WTC11 (cell line): ENCODE measurements around the gene CHL1. TPM values are rescaled to one million over a fixed set of nuclear protein-coding genes. Genes with fewer than 3 reads are reported as not detected.

Experiments
- FOXK1 ChIP-seq: sonication (generic); formaldehyde crosslinking; IDR thresholded peaks from 2 replicates; pipeline ENCODE4 v1.8.0; 2022; ENCODE audit warnings: mild to moderate bottlenecking, moderate library complexity, missing genetic modification reagents
- NFATC4 ChIP-seq: fragments of 250-450 bp; sonication (Bioruptor Pico); IDR thresholded peaks from 2 replicates; pipeline ENCODE4 v1.9.0; 2021; ENCODE audit warnings: mild to moderate bottlenecking
- NFE2L1 ChIP-seq: sonication (generic); formaldehyde crosslinking; IDR thresholded peaks from 2 replicates; pipeline ENCODE4 v1.8.1; 2023; ENCODE audit warnings: missing genetic modification reagents
- NR2C2 ChIP-seq: sonication (generic); formaldehyde crosslinking; IDR thresholded peaks from 2 replicates; pipeline ENCODE4 v1.8.0; 2022; ENCODE audit warnings: mild to moderate bottlenecking, missing genetic modification reagents
- TEAD4 ChIP-seq: sonication (generic); formaldehyde crosslinking; IDR thresholded peaks from 2 replicates; pipeline ENCODE4 v1.8.0; 2022; ENCODE audit warnings: mild to moderate bottlenecking, missing genetic modification reagents
- ZNF219 ChIP-seq: sonication (generic); formaldehyde crosslinking; IDR thresholded peaks from 2 replicates; pipeline ENCODE4 v1.8.0; 2023; ENCODE audit warnings: missing genetic modification reagents, mild to moderate bottlenecking, borderline replicate concordance
- ZNF263 ChIP-seq: sonication (generic); formaldehyde crosslinking; IDR thresholded peaks from 2 replicates; pipeline ENCODE4 v1.8.1; 2022; ENCODE audit warnings: low read depth, mild to moderate bottlenecking, moderate library complexity, missing genetic modification reagents
- ZNF416 ChIP-seq: fragments of 250-450 bp; sonication (Bioruptor Pico); IDR thresholded peaks from 2 replicates; pipeline ENCODE4 v1.9.0; 2021; ENCODE audit warnings: mild to moderate bottlenecking, inconsistent platforms
- total RNA-seq: library from RNA; stranded (reverse); gene quantifications from 3 replicates; pipeline ENCODE4 v1.2.3, GENCODE V29; 2021
- TF ChIP-seq, protein P1 (sequence below): sonication (generic); formaldehyde crosslinking; IDR thresholded peaks from 2 replicates; pipeline ENCODE4 v1.8.0; 2023; ENCODE audit warnings: missing genetic modification reagents, mild to moderate bottlenecking, borderline replicate concordance
- TF ChIP-seq, protein P2 (sequence below): fragments of 250-450 bp; sonication (Bioruptor Pico); IDR thresholded peaks from 2 replicates; pipeline ENCODE4 v1.8.0; 2021; ENCODE audit warnings: mild to moderate bottlenecking
- TF ChIP-seq, protein P3 (sequence below): sonication (generic); formaldehyde crosslinking; IDR thresholded peaks from 2 replicates; pipeline ENCODE4 v1.8.0; 2022; ENCODE audit warnings: mild to moderate bottlenecking, missing genetic modification reagents
- TF ChIP-seq, protein P4 (sequence below): fragments of 250-450 bp; sonication (Bioruptor Pico); IDR thresholded peaks from 2 replicates; pipeline ENCODE4 v1.9.0; 2021; ENCODE audit warnings: mild to moderate bottlenecking
- TF ChIP-seq, protein P5 (sequence below): fragments of 250-450 bp; sonication (Bioruptor Pico); conservative IDR thresholded peaks from 2 replicates; pipeline ENCODE4 v1.9.0; 2021; ENCODE audit warnings: mild to moderate bottlenecking
- TF ChIP-seq, protein P6 (sequence below): sonication (generic); formaldehyde crosslinking; IDR thresholded peaks from 2 replicates; pipeline ENCODE4 v1.8.1; 2023; ENCODE audit warnings: mild to moderate bottlenecking, missing genetic modification reagents, borderline replicate concordance

Gene CHL1
- total RNA-seq, 1 experiment from 2014 or later: not detected

DNA sequence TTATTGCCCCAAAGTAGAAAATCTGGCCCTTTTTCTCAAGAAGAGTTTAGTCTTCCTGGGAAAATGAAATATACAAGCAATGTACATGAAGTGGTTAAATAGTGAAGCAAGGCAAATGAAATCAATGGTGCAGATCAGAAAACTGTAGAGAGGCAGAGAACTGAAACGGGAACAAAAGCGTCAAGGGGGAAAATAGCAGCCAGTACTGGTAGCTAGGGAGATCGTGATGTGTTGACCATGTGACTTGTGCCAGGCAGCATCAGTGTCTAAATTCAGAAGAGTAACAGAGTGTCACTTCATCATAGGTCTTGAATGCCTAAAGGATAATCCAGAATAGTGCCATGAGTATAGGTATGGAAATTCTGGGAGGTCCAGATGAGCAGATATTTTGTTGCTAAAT, 163.1 kb downstream of the CHL1 start (continued):
- TF ChIP-seq, protein P1, sequence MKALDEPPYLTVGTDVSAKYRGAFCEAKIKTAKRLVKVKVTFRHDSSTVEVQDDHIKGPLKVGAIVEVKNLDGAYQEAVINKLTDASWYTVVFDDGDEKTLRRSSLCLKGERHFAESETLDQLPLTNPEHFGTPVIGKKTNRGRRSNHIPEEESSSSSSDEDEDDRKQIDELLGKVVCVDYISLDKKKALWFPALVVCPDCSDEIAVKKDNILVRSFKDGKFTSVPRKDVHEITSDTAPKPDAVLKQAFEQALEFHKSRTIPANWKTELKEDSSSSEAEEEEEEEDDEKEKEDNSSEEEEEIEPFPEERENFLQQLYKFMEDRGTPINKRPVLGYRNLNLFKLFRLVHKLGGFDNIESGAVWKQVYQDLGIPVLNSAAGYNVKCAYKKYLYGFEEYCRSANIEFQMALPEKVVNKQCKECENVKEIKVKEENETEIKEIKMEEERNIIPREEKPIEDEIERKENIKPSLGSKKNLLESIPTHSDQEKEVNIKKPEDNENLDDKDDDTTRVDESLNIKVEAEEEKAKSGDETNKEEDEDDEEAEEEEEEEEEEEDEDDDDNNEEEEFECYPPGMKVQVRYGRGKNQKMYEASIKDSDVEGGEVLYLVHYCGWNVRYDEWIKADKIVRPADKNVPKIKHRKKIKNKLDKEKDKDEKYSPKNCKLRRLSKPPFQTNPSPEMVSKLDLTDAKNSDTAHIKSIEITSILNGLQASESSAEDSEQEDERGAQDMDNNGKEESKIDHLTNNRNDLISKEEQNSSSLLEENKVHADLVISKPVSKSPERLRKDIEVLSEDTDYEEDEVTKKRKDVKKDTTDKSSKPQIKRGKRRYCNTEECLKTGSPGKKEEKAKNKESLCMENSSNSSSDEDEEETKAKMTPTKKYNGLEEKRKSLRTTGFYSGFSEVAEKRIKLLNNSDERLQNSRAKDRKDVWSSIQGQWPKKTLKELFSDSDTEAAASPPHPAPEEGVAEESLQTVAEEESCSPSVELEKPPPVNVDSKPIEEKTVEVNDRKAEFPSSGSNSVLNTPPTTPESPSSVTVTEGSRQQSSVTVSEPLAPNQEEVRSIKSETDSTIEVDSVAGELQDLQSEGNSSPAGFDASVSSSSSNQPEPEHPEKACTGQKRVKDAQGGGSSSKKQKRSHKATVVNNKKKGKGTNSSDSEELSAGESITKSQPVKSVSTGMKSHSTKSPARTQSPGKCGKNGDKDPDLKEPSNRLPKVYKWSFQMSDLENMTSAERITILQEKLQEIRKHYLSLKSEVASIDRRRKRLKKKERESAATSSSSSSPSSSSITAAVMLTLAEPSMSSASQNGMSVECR (CRISPR knock-in tag): no peak
- TF ChIP-seq ZNF263 (CRISPR knock-in tag) (no peak), ZNF219 (no peak), ZNF416 (no peak), NR2C2 (no peak), FOXK1 (no peak), NFE2L1 (no peak), TEAD4 (CRISPR knock-in tag) (no peak), NFATC4 (CRISPR knock-in tag) (no peak)
- TF ChIP-seq, protein P2, sequence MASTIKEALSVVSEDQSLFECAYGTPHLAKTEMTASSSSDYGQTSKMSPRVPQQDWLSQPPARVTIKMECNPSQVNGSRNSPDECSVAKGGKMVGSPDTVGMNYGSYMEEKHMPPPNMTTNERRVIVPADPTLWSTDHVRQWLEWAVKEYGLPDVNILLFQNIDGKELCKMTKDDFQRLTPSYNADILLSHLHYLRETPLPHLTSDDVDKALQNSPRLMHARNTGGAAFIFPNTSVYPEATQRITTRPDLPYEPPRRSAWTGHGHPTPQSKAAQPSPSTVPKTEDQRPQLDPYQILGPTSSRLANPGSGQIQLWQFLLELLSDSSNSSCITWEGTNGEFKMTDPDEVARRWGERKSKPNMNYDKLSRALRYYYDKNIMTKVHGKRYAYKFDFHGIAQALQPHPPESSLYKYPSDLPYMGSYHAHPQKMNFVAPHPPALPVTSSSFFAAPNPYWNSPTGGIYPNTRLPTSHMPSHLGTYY (CRISPR knock-in tag): no peak
- TF ChIP-seq, protein P3, sequence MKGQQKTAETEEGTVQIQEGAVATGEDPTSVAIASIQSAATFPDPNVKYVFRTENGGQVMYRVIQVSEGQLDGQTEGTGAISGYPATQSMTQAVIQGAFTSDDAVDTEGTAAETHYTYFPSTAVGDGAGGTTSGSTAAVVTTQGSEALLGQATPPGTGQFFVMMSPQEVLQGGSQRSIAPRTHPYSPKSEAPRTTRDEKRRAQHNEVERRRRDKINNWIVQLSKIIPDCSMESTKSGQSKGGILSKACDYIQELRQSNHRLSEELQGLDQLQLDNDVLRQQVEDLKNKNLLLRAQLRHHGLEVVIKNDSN: no peak
- TF ChIP-seq, protein P4, sequence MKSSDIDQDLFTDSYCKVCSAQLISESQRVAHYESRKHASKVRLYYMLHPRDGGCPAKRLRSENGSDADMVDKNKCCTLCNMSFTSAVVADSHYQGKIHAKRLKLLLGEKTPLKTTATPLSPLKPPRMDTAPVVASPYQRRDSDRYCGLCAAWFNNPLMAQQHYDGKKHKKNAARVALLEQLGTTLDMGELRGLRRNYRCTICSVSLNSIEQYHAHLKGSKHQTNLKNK: no peak
- TF ChIP-seq, protein P5, sequence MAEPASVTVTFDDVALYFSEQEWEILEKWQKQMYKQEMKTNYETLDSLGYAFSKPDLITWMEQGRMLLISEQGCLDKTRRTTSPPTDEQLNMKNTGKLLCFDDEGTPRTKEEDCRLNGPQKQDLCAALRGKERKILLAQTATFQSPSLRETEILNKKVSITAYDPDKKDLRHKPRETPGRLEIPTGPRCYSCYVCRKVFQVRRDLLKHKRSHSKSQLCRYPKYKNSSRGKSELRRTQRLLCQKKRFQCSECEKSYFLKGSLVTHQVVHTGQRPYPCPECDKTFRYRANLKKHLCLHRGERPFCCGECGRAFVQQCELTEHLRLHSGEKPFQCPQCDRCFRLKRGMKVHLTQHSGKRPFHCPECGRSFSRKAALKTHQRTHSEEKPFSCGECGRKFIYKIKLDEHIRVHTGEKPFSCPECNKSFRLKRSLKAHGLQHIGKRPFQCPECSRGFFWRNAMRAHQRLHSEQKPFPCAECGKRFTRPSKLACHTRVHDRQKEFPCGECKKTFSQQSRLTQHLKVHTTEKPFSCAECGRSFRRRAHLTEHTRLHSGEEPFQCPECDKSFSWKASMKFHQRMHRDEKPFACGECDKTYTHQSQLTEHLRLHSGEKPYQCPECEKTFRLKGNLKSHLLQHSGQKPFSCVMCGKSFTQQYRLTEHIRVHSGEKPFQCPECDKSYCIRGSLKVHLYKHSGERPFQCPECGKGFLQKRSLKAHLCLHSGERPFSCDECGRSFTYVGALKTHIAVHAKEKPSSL (CRISPR knock-in tag): no peak
- TF ChIP-seq, protein P6, sequence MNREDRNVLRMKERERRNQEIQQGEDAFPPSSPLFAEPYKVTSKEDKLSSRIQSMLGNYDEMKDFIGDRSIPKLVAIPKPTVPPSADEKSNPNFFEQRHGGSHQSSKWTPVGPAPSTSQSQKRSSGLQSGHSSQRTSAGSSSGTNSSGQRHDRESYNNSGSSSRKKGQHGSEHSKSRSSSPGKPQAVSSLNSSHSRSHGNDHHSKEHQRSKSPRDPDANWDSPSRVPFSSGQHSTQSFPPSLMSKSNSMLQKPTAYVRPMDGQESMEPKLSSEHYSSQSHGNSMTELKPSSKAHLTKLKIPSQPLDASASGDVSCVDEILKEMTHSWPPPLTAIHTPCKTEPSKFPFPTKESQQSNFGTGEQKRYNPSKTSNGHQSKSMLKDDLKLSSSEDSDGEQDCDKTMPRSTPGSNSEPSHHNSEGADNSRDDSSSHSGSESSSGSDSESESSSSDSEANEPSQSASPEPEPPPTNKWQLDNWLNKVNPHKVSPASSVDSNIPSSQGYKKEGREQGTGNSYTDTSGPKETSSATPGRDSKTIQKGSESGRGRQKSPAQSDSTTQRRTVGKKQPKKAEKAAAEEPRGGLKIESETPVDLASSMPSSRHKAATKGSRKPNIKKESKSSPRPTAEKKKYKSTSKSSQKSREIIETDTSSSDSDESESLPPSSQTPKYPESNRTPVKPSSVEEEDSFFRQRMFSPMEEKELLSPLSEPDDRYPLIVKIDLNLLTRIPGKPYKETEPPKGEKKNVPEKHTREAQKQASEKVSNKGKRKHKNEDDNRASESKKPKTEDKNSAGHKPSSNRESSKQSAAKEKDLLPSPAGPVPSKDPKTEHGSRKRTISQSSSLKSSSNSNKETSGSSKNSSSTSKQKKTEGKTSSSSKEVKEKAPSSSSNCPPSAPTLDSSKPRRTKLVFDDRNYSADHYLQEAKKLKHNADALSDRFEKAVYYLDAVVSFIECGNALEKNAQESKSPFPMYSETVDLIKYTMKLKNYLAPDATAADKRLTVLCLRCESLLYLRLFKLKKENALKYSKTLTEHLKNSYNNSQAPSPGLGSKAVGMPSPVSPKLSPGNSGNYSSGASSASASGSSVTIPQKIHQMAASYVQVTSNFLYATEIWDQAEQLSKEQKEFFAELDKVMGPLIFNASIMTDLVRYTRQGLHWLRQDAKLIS (CRISPR knock-in tag): no peak
- TF ChIP-seq, all 79 proteins: peak for 0
